Measurements from ENCODE around the gene CDK6. TPM values are rescaled to one million over a fixed set of nuclear protein-coding genes. Genes with fewer than 3 reads are reported as not detected.

CDK6 gene
- total and polyA plus RNA-seq, 9 of the 15 experiments (the other 6 are each of a cell fraction or from before 2014, with no cell fraction given), result 7.6 to 109 (median 44.4) TPM

DNA sequence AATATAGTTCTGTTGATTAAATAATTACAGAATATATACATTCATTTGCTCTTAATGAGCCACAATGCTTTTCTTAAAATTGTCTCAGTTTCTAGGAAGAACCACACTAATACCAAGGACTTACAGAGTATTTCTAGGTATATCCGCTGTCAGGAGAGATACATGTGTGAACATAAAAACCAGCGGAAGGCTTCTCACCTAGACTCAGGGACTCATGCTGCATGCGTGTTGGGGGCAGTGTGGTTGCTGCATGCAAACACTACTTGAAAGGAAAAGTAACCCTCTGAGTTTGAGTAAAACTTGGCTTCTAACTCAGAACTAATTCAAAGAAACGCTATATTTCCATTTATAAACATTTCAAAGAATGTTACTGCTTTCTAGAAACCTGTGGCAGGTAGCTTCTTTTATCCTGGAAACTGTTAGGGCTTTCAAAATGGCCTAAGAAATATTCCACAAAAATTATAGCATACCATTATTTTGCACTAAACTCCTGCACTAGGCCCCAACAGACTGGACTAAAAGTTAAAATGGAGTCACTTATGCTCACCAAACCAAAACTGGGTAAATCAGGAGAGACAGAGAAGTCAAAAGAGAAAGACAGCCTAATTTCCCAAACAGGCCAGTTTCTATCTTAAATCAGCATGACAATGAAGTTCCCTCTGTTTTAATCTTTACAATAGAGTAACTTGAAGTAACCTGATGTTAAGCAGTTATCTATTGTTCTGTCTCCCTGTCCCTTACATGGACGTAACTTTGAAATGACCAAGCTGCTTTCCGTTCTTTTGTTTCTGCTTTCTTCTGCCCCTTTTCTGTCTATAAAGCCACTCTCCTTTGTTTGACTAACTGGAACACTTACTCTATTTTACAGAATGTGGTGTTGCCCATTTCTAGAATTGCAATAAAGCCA, 151.0 kb downstream of the CDK6 start (continued):
- TF ChIP-seq TCF3 (CRISPR knock-in tag; IDR thresholded peaks at IDR 0.05), result no peak
- TF ChIP-seq, protein P1, sequence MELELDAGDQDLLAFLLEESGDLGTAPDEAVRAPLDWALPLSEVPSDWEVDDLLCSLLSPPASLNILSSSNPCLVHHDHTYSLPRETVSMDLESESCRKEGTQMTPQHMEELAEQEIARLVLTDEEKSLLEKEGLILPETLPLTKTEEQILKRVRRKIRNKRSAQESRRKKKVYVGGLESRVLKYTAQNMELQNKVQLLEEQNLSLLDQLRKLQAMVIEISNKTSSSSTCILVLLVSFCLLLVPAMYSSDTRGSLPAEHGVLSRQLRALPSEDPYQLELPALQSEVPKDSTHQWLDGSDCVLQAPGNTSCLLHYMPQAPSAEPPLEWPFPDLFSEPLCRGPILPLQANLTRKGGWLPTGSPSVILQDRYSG (tag; conservative IDR thresholded peaks at IDR 0.05; ENCODE audit: low read depth), result peak; percentile 80; the same call in 1 of the 2 replicates
- TF ChIP-seq CBFA2T3 (IDR thresholded peaks at IDR 0.05), result no peak
- TF ChIP-seq, protein P2, sequence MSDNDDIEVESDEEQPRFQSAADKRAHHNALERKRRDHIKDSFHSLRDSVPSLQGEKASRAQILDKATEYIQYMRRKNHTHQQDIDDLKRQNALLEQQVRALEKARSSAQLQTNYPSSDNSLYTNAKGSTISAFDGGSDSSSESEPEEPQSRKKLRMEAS (CRISPR knock-in tag; IDR thresholded peaks at IDR 0.05), result no peak

DNA sequence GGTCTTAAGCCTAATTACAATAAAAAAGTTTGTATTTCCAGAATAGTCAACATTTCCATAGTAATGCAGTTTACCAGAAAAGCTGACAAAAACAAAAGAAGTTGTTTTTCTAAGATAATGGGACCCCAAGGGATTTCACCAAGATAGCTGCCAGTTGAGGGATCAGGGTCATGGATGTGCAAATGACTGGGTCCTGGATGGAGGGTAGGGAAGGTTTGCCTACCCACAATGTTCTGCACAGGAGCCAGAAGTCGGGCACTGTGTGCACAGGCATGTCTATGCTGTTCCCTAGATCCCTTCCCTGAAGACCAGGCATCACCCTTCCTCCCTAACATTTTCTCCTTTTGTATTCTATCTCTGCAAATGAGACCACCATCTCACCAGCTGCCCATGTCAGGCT, 152.1 kb downstream of the CDK6 start:
- Histone ChIP-seq H2AFZ (ENCODE audit: low read depth, low read length) (no peak overlapping the region), H3K27me3 (ENCODE audit: control insufficient read depth in 2 of 2, insufficient read depth in 2 of 2, low read length in 2 of 2) (no peaks in the 10 kb centered on the region), H3K4me3 (no peak overlapping the region), H3K9ac (ENCODE audit: insufficient read depth in 1 of 2, low read depth in 2 of 2, low read length in 2 of 2) (no peak overlapping the region), H3K9me1 (ENCODE audit: control insufficient read depth, insufficient read depth, low read length) (no peaks in the 10 kb centered on the region), H3K27ac (ENCODE audit: extremely low read depth, low read depth, low read length) (no peak overlapping the region), H3K4me1 (replicated peaks in 1 of 2; ENCODE audit: control insufficient read depth in 2 of 2, insufficient read depth in 2 of 2, low read length in 2 of 2) (no peaks in the 10 kb centered on the region), H4K20me1 (replicated peaks; ENCODE audit: control insufficient read depth, insufficient read depth, low read length) (no peaks in the 10 kb centered on the region), H3K36me3 (ENCODE audit: control insufficient read depth, insufficient read depth, low read length) (no peaks in the 10 kb centered on the region), H3K4me2 (ENCODE audit: insufficient read depth, low read length) (no peak overlapping the region), H3K9me3 (replicated peaks; ENCODE audit: control insufficient read depth, insufficient read depth, low read depth, low read length) (no peaks in the 10 kb centered on the region), H3K79me2 (ENCODE audit: control insufficient read depth, insufficient read depth, low read length) (no peaks in the 10 kb centered on the region)
- ATAC-seq (no peak), FAIRE-seq (no peak), DNase-seq (ENCODE audit: extremely low read depth in 1 of 4, low spot score in 3 of 4) (no peak)
- ChIA-PET CTCF (ENCODE audit: low intra/inter-chr PET ratio) (no interaction called here), POLR2A (interaction anchor here (1.0 kb wide), 1 partner anchor 79 kb away, joined by 3 read pairs; no protein-coding TSS in a partner anchor)
- in situ Hi-C loops (cut with MboI), result no loop called here
- WGBS (ENCODE audit: insufficient coverage, low coverage, missing lambda C conversion rate), result 93% methylated on average over 1 of the region's 1 CpG
- BruUV-seq (replicated peaks), result no TSS peak
- intact Hi-C loops (cut with micrococcal nuclease), result no loop called here
- TF ChIP-seq ZFP30 (CRISPR knock-in tag; IDR thresholded peaks at IDR 0.05; ENCODE audit: borderline replicate concordance) (no peak), NUFIP1 (IDR thresholded peaks at IDR 0.05; ENCODE audit: partially characterized antibody) (no peak), RHOXF2B (CRISPR knock-in tag; conservative IDR thresholded peaks at IDR 0.05) (no peak), LEF1 (IDR thresholded peaks at IDR 0.05) (no peak), ZNF717 (CRISPR knock-in tag; IDR thresholded peaks at IDR 0.05) (no peak), ZC3H8 (IDR thresholded peaks at IDR 0.05) (no peak), THRAP3 (IDR thresholded peaks at IDR 0.05; ENCODE audit: borderline replicate concordance) (no peak)

All from K562 (cell line).